Gastrocnemius medialis (tissue), 4 donors: ENCODE measurements around the gene MPPED1. TPM values are rescaled to one million over a fixed set of nuclear protein-coding genes. Genes with fewer than 3 reads are reported as not detected.

Experiments
- ATAC-seq, 2 donors: fragments of 150-250 bp; one replicate each; pipeline ENCODE4 v1.9.1; 2016
- DNase-seq, 2 donors: peaks; one replicate each; pipeline ENCODE4 v3.0.0-alpha.2; 2019
- H3K27ac ChIP-seq, 4 donors: fragments of 200-600 bp; sonication (generic); 1 replicate in 1 of 4; 2 replicates in 3 of 4; pipeline ENCODE4 v1.5.1; 2016 to 2018; ENCODE audit warnings: mild to moderate bottlenecking in 2 of 4, moderate library complexity in 1 of 4
- H3K27me3 ChIP-seq, 3 donors: fragments of 200-600 bp; sonication (generic) in 2 of 3; 1 replicate in 1 of 3; 2 replicates in 2 of 3; pipeline versions ENCODE4 v1.5.1 to v1.6.0; 2016 to 2019; ENCODE audit warnings: mild to moderate bottlenecking in 1 of 3, moderate library complexity in 1 of 3
- H3K36me3 ChIP-seq, 2 donors: fragments of 200-600 bp; sonication (generic) in 1 of 2; one replicate each; pipeline ENCODE4 v1.5.1; 2017 to 2018
- H3K4me1 ChIP-seq, 2 donors: fragments of 200-600 bp; sonication (generic) in 1 of 2; one replicate each; pipeline ENCODE4 v1.5.1; 2016 to 2017; ENCODE audit warnings: mild to moderate bottlenecking in 2 of 2
- H3K4me3 ChIP-seq, 4 donors: fragments of 200-600 bp; sonication (generic) in 3 of 4; 1 replicate in 1 of 4; 2 replicates in 3 of 4; pipeline ENCODE4 v1.5.1; 2016 to 2019; ENCODE audit warnings: mild to moderate bottlenecking in 2 of 4
- H3K9me3 ChIP-seq, 3 donors: fragments of 200-600 bp; sonication (generic) in 2 of 3; 1 replicate in 1 of 3; 2 replicates in 2 of 3; pipeline ENCODE4 v1.5.1; 2016 to 2019
- POLR2A ChIP-seq, 2 donors: fragments of 450-650 bp; IDR thresholded peaks; one replicate each; pipeline ENCODE4 v1.6.1; 2017; ENCODE audit warnings: antibody characterized with exemption in 2 of 2, mild to moderate bottlenecking in 2 of 2, moderate library complexity in 2 of 2
- in situ Hi-C, 4 donors: fragments of 200-750 bp; cut with MboI; loops; one replicate each; pipeline versions ENCODE4 v1.15.0 to v1.8.0; 2017; ENCODE audit warnings: low sequenced_read_pairs in 4 of 4
- intact Hi-C: fragments of 100-400 bp; cut with DNase I; formaldehyde crosslinking; loops from one replicate; pipeline ENCODE4 v1.15.1; 2023; ENCODE audit warnings: low total_unique reads
- total RNA-seq, 4 donors: library from RNA; depleted of rRNA; stranded (reverse); fragments of >200 nt; gene quantifications; one replicate each; pipeline versions ENCODE4 v1.1.0 to v1.2.3, GENCODE V29; 2016
- TF ChIP-seq, protein P1 (sequence below), 5 experiments: fragments of 450-650 bp in 3 of 5; fragments of 200-600 bp in 2 of 5; sonication (generic) in 2 of 5; IDR thresholded peaks in 4 of 5; conservative IDR thresholded peaks in 1 of 5; 1 replicate in 4 of 5; 2 replicates in 1 of 5; pipeline ENCODE4 v1.5.1; 2016 to 2019; ENCODE audit warnings: antibody characterized with exemption in 5 of 5, mild to moderate bottlenecking in 3 of 5, moderate library complexity in 3 of 5

The MPPED1 gene
- total RNA-seq, 4 donors from 2014 or later = not detected

- Histone ChIP-seq H3K4me1 (no peaks in the 10 kb centered on the region), H3K36me3 (no peaks in the 10 kb centered on the region), H3K27ac (no peak overlapping the region), H3K9me3 (no peaks in the 10 kb centered on the region), H3K4me3 (no peak overlapping the region), H3K27me3 (peaks cover 4 to 11% (median 11%) of the 10 kb centered on the region in 3 donors)
- intact Hi-C loops = no loop called here
- in situ Hi-C loops = no loop called here
- TF ChIP-seq, protein P1, sequence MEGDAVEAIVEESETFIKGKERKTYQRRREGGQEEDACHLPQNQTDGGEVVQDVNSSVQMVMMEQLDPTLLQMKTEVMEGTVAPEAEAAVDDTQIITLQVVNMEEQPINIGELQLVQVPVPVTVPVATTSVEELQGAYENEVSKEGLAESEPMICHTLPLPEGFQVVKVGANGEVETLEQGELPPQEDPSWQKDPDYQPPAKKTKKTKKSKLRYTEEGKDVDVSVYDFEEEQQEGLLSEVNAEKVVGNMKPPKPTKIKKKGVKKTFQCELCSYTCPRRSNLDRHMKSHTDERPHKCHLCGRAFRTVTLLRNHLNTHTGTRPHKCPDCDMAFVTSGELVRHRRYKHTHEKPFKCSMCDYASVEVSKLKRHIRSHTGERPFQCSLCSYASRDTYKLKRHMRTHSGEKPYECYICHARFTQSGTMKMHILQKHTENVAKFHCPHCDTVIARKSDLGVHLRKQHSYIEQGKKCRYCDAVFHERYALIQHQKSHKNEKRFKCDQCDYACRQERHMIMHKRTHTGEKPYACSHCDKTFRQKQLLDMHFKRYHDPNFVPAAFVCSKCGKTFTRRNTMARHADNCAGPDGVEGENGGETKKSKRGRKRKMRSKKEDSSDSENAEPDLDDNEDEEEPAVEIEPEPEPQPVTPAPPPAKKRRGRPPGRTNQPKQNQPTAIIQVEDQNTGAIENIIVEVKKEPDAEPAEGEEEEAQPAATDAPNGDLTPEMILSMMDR (IDR thresholded peaks at IDR 0.05 in 4 of 5, conservative IDR thresholded peaks at IDR 0.05 in 1 of 5) = no peak
- no peak for TF ChIP-seq POLR2A (IDR thresholded peaks at IDR 0.05)
- no peak for ATAC-seq
- no peak for DNase-seq
Observed at GRCh38 chr22:43404673-43405385, 7.0 kb upstream of the MPPED1 start.

- H3K4me1 ChIP-seq = no peaks in the 10 kb centered on the region
- no peaks in the 10 kb centered on the region for H3K9me3 ChIP-seq
- ATAC-seq (no peak), DNase-seq (no peak)
- intact Hi-C loops (no loop called here), in situ Hi-C loops (no loop called here)
- H3K27me3 ChIP-seq = peaks cover 12 to 22% (median 19%) of the 10 kb centered on the region in 3 donors
- H3K27ac ChIP-seq = no peak overlapping the region
- TF ChIP-seq, protein P1 (IDR thresholded peaks at IDR 0.05 in 4 of 5, conservative IDR thresholded peaks at IDR 0.05 in 1 of 5) = no peak
- no peak for TF ChIP-seq POLR2A (IDR thresholded peaks at IDR 0.05)
- no peak overlapping the region for H3K4me3 ChIP-seq
- H3K36me3 ChIP-seq = no peaks in the 10 kb centered on the region
Observed at GRCh38 chr22:43406186-43406790, 5.5 kb upstream of the MPPED1 start.

DNA sequence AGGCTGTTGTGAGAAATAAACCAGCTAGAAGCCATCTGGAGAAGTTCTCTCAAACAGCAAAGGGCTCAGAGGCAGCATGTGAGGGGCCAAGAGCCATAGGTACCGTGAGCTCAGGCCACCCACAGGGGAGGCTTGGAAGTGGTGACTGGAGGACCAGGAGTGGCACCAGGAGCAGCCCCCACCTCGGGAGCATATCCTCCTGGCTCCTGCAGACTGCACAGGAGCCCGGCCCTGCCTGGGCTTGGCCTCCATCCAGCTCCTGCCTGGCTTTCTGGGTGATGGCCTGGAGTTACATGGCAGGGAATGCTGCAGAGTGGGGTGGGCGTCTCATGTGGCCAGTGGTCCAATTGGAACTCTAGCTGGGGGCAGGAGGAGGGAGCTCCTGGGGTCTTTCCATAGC, 4.2 kb upstream of the MPPED1 start:
- Histone ChIP-seq H3K4me1 (no peaks in the 10 kb centered on the region), H3K36me3 (no peaks in the 10 kb centered on the region), H3K27ac (no peak overlapping the region), H3K9me3 (no peaks in the 10 kb centered on the region), H3K4me3 (no peak overlapping the region), H3K27me3 (peaks cover 12 to 23% (median 22%) of the 10 kb centered on the region in 3 donors)
- in situ Hi-C loops (no loop called here), intact Hi-C loops (no loop called here)
- ATAC-seq = no peak
- no peak for DNase-seq
- TF ChIP-seq, protein P1 (IDR thresholded peaks at IDR 0.05 in 4 of 5, conservative IDR thresholded peaks at IDR 0.05 in 1 of 5) = no peak
- TF ChIP-seq POLR2A (IDR thresholded peaks at IDR 0.05) = no peak

- no peaks in the 10 kb centered on the region for H3K9me3 ChIP-seq
- in situ Hi-C loops (no loop called here), intact Hi-C loops (no loop called here)
- H3K4me3 ChIP-seq = no peak overlapping the region
- H3K36me3 ChIP-seq = no peaks in the 10 kb centered on the region
- TF ChIP-seq, protein P1 (IDR thresholded peaks at IDR 0.05 in 4 of 5, conservative IDR thresholded peaks at IDR 0.05 in 1 of 5) = no peak
- TF ChIP-seq POLR2A (IDR thresholded peaks at IDR 0.05) = no peak
- H3K27ac ChIP-seq = no peak overlapping the region
- no peak for DNase-seq
- ATAC-seq = no peak
- peaks cover 15 to 27% (median 24%) of the 10 kb centered on the region in 3 donors for H3K27me3 ChIP-seq
- no peaks in the 10 kb centered on the region for H3K4me1 ChIP-seq
Observed at GRCh38 chr22:43408009-43408408, 3.8 kb upstream of the MPPED1 start.
